Stimulated activated CD8-positive, alpha-beta memory T cell treated with anti-CD3 and anti-CD28 coated beads, Interleukin-7, amount 100 ng/mL, for 24 hours (primary cell): ENCODE data around the gene PCDHB16.
"Not testable (repeated sequence)": the region's sequence is repeated elsewhere in the genome, so short reads cannot be mapped to it uniquely, and the experiment has no call there.

Source experiments
- DNase-seq: peaks from one replicate; pipeline ENCODE4 v3.0.0-alpha.2; 2020; ENCODE audit warnings: low read depth

Gene PCDHB16

DNA sequence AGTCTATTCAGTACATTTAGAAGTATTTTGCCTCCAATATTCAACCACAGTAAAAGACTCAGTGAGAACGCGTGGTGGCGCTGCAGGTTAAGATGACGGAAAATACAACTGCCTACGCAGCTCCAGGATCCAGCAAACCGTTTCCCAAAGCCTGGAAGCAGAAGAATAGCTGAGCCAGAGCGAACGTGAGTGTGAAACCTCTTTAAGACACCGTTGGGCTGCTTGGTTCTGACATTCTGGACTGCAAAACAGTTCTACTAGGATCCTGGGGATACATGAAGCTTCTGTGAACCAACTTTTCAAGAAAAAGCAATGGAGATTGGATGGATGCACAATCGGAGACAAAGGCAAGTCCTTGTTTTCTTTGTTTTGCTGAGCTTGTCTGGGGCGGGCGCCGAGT lies at the start of gene PCDHB16:
TSS of gene PCDHB16 (plus strand) at position 140 of the 400 bp plus-strand sequence. CDS start at position 313, 173 bp downstream.
- no peak for DNase-seq

DNA sequence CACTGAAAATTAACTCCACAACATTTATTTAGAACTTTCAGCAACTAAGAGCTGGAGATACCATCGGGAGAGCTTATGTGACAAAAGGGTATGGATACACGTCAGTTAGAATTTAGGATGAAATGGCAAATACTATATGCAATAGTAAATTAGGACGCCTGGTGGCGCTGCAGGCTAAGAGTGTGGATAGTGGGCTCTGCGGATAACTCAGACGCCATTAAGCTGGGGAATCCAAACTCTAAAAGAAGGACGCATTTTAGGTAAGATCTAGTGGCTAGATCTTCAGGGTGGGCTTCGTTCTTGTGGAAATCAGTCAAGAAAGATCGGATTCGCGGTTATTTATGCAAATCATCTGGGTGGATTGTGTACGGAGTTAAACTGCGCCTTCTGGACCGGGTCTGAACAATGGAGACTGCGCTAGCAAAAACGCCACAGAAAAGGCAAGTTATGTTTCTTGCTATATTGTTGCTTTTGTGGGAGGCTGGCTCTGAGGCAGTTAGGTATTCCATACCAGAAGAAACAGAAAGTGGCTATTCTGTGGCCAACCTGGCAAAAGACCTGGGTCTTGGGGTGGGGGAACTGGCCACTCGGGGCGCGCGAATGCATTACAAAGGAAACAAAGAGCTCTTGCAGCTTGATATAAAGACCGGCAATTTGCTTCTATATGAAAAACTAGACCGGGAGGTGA lies 47.0 kb upstream of the PCDHB16 start, which contains the start of gene PCDHB5:
TSS of gene PCDHB5 (plus strand) at position 177 of the 688 bp plus-strand sequence. CDS start at position 406, 229 bp downstream.
- DNase-seq: no peak

DNA sequence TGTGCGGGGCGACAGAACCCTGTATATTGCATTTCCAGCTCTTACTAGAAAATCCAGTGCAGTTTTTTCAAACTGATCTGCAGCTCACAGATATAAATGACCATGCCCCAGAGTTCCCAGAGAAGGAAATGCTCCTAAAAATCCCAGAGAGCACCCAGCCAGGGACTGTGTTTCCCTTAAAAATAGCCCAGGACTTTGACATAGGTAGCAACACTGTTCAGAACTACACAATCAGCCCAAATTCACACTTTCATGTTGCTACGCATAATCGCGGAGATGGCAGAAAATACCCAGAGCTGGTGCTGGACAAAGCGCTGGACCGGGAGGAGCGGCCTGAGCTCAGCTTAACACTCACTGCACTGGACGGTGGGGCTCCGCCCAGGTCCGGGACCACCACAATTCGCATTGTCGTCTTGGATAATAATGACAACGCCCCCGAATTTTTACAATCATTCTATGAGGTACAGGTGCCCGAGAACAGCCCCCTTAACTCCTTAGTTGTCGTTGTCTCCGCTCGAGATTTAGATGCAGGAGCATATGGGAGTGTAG lies 46.4 kb upstream of the PCDHB16 start:
- no peak for DNase-seq

DNA sequence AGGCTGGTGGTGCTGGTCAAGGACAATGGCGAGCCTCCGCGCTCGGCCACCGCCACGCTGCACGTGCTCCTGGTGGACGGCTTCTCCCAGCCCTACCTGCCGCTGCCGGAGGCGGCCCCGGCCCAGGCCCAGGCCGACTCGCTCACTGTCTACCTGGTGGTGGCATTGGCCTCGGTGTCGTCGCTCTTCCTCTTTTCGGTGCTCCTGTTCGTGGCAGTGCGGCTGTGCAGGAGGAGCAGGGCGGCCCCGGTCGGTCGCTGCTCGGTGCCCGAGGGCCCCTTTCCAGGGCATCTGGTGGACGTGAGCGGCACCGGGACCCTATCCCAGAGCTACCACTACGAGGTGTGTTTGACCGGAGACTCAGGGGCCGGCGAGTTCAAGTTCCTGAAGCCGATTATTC lies 44.8 kb upstream of the PCDHB16 start:
- DNase-seq: not testable (repeated sequence)

DNA sequence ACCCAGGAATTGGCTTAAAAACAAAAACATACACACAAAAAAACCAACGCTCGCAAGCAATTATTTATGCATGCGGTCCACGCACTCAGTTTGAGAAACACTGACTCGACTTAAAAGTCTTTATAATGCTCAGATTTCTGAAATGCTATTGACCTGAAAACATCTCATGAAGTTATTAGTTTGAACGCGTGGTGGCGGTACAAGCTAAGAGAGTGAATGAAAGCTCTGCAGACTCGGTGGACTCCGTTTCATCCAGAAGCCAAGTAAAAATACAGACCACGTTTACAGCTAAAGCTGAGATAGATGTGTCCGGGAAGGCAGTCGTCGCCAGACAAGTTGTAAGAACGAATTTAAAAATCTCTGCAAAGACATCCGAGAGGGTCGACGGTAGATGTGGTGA lies 32.4 kb upstream of the PCDHB16 start, which contains the start of gene PCDHB6:
TSS of gene PCDHB6 (plus strand) at position 246 of the 400 bp plus-strand sequence. CDS start 201 bp downstream, outside the sequence.
- no peak for DNase-seq

DNA sequence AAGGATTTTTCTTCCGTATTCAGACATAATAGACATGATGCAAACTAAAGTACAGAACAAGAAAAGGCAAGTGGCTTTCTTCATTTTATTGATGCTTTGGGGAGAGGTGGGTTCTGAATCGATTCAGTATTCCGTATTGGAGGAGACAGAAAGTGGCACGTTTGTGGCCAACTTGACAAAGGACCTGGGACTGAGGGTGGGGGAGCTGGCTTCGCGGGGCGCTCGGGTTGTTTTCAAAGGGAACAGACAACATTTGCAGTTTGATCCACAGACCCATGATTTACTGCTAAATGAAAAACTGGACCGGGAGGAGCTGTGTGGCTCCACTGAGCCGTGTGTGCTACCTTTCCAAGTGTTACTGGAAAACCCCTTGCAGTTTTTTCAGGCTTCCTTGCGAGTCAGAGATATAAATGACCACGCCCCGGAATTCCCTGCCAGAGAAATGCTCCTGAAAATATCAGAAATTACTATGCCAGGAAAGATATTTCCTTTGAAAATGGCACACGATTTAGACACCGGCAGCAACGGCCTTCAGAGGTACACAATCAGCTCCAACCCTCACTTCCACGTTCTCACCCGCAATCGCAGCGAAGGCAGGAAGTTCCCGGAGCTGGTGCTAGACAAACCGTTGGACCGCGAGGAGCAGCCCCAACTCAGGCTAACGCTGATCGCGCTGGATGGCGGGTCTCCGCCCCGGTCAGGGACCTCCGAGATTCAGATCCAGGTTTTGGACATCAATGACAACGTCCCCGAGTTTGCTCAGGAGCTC lies 31.8 kb upstream of the PCDHB16 start:
- DNase-seq: no peak

DNA sequence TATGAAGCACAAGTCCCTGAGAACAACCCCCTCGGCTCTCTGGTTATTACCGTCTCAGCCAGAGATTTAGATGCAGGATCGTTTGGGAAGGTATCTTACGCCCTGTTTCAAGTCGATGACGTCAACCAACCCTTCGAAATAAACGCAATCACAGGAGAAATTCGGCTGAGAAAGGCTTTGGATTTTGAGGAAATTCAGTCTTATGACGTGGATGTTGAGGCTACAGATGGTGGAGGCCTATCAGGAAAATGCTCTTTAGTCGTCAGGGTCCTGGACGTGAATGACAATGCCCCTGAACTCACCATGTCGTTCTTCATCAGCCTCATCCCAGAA lies 31.2 kb upstream of the PCDHB16 start:
- DNase-seq: no peak

DNA sequence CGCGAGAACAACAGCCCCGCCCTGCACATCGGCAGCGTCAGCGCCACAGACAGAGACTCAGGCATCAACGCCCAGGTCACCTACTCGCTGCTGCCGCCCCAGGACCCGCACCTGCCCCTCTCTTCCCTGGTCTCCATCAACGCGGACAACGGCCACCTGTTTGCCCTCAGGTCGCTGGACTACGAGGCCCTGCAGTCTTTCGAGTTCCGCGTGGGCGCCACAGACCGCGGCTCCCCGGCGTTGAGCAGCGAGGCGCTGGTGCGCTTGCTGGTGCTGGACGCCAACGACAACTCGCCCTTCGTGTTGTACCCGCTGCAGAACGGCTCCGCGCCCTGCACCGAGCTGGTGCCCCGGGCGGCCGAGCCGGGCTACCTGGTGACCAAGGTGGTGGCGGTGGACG lies 30.6 kb upstream of the PCDHB16 start:
- DNase-seq: not testable (repeated sequence)

DNA sequence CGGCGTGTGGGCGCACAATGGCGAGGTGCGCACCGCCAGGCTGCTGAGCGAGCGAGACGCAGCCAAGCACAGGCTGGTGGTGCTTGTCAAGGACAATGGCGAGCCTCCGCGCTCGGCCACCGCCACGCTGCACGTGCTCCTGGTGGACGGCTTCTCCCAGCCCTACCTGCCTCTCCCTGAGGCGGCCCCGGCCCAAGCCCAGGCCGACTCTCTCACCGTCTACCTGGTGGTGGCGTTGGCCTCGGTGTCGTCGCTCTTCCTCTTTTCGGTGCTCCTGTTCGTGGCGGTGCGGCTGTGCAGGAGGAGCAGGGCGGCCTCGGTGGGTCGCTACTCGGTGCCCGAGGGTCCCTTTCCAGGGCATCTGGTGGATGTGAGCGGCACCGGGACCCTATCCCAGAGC lies 30.1 kb upstream of the PCDHB16 start:
- DNase-seq: not testable (repeated sequence)

DNA sequence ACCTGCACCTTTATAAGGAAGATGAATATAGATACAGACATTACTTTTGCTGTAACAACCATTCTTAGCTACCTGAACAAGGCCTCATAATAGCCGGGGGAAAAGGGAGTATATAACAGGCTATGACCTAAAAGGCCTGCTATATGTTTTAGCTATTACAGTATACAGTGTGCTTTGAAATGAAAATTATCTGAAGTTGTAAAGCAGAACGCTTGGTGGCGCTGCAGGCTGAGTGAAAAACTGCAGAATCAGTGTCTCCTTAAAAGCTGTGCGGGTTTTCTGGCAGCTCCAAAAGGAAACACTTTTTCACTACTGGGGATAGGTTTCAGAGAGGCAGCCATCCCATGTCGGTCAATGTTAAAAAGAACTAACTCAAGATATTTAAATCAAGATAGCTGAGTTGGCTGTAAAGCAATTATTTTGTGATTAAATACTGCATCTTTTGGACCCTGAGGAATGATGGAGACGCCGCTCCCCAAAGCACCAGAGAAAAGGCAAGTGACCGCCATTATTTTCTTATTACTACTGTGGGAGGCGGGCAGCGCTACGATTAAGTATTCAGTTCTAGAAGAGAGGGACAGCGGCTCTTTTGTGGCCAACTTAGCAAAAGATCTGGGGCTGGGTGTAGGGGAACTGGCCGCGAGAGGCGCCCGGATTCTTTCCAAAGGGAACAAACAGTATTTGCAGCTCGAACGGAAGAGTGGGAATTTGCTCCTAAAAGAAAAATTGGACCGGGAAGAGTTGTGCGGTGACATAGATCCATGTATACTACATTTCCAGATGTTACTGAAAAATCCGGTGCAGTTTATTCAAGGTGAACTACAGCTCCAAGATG lies 26.4 kb upstream of the PCDHB16 start:
- no peak for DNase-seq

DNA sequence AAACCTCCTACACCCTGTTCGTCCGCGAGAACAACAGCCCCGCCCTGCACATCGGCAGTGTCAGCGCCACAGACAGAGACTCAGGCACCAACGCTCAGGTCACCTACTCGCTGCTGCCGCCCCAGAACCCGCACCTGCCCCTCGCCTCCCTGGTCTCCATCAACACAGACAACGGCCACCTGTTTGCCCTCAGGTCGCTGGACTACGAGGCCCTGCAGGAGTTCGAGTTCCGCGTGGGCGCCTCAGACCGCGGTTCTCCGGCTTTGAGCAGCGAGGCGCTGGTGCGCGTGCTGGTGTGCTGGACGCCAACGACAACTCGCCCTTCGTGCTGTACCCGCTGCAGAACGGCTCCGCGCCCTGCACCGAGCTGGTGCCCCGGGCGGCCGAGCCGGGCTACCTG lies 24.8 kb upstream of the PCDHB16 start:
- DNase-seq: not testable (repeated sequence)

DNA sequence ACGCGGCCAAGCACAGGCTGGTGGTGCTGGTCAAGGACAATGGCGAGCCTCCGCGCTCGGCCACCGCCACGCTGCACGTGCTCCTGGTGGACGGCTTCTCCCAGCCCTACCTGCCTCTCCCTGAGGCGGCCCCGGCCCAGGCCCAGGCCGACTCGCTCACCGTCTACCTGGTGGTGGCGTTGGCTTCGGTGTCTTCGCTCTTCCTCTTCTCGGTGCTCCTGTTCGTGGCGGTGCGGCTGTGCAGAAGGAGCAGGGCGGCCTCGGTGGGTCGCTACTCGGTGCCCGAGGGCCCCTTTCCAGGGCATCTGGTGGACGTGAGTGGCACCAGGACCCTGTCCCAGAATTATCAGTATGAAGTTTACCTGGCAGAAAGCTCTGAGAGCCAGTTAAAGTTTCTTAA lies 24.3 kb upstream of the PCDHB16 start:
- not testable (repeated sequence) for DNase-seq

DNA sequence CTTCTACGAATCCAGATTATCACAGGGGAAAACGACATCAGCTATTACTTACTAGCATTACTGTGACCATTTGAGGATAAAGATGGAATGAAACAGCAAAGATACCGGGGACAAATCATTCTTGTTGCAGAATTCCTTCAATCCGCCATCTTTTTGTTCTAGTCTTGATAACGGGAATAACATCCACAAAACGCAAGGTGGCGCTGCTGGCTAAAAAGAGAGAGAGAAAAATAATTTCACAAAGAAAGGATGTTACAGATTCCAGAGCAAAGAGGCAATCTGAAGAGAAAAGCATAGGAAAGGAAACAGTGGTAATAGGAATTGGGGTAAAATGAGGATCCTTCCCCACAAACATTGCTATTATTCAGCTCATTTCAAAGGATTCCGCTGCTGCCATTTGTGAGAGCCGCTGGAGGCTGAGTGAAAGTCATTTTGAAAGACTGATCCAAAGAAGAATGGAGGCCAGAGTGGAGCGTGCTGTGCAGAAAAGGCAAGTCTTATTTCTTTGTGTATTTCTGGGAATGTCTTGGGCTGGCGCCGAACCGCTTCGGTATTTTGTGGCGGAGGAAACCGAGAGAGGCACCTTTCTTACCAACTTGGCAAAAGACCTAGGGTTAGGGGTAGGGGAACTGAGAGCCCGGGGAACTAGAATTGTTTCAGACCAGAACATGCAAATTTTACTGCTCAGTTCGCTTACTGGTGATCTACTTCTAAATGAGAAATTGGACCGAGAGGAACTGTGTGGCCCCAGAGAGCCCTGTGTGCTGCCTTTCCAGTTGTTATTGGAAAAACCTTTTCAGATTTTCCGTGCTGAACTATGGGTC lies 9.6 kb upstream of the PCDHB16 start, which contains the start of gene PCDHB7:
TSS of gene PCDHB7 (plus strand) at position 264 of the 824 bp plus-strand sequence. CDS start at position 456, 192 bp downstream.
- no peak for DNase-seq

DNA sequence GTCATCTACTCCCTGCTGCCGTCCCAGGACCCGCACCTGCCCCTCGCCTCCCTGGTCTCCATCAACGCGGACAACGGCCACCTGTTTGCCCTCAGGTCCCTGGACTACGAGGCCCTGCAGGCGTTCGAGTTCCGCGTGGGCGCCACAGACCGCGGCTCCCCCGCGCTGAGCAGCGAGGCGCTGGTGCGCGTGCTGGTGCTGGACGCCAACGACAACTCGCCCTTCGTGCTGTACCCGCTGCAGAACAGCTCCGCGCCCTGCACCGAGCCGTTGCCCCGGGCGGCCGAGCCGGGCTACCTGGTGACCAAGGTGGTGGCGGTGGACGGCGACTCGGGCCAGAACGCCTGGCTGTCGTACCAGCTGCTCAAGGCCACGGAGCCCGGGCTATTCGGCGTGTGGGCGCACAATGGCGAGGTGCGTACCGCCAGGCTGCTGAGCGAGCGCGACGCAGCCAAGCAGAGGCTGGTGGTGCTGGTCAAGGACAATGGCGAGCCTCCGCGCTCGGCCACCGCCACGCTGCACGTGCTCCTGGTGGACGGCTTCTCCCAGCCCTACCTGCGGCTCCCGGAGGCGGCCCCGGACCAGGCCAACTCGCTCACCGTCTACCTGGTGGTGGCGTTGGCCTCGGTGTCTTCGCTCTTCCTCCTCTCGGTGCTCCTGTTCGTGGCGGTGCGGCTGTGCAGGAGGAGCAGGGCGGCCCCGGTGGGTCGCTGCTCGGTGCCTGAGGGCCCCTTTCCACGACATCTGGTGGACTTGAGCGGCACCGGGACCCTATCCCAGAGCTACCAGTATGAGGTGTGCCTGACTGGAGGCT lies 7.7 kb upstream of the PCDHB16 start:
- DNase-seq: not testable (repeated sequence)

DNA sequence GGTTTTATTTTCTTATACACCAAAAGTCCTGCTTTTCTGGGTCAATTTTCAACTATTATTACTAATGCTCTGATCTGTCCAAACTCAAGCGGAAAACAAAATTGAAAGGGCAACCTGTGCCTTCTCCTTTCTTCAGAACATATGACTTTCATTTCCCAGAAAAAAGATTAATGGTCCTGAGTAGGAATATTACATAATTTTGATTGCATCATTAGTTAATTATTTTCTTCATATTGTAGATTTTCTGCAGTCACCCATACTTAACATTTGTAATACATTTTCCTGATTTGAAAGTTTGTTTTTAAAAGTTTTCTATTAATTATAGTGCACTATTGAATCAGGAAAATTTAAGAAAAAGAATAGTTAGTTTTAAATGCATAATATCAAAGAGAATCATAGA lies 6.3 kb upstream of the PCDHB16 start:
- no peak for DNase-seq

DNA sequence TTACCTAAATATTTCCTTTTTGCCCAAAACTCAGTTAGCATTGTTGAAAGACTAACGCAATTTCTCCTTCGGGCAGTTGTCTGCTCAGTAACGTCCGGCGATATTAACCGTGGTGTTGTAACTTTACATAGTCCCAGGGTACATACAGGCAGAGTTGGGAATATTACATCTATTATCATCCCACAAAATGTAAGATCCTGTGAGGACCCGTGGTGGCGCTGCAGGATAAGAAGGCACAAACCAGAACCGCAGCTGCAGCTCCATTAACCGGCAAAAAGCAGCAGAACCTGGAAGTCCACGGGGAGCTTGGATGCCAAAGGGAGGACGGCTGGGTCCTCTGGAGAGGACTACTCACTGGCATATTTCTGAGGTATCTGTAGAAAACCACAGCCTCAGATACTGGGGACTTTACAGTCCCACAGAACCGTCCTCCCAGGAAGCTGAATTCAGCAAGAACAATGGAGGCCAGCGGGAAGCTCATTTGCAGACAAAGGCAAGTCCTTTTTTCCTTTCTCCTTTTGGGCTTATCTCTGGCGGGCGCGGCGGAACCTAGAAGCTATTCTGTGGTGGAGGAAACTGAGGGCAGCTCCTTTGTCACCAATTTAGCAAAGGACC lies 4.5 kb upstream of the PCDHB16 start, which contains the start of gene PCDHB8:
TSS of gene PCDHB8 (plus strand) at position 214 of the 615 bp plus-strand sequence. CDS start at position 459, 245 bp downstream.
- not testable (repeated sequence) for DNase-seq

DNA sequence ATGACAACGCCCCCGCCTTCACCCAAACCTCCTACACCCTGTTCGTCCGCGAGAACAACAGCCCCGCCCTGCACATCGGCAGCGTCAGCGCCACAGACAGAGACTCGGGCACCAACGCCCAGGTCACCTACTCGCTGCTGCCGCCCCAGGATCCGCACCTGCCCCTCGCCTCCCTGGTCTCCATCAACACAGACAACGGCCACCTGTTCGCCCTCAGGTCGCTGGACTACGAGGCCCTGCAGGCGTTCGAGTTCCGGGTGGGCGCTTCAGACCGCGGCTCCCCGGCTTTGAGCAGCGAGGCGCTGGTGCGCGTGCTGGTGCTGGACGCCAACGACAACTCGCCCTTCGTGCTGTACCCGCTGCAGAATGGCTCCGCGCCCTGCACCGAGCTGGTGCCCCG lies 2.8 kb upstream of the PCDHB16 start:
- DNase-seq: not testable (repeated sequence)

DNA sequence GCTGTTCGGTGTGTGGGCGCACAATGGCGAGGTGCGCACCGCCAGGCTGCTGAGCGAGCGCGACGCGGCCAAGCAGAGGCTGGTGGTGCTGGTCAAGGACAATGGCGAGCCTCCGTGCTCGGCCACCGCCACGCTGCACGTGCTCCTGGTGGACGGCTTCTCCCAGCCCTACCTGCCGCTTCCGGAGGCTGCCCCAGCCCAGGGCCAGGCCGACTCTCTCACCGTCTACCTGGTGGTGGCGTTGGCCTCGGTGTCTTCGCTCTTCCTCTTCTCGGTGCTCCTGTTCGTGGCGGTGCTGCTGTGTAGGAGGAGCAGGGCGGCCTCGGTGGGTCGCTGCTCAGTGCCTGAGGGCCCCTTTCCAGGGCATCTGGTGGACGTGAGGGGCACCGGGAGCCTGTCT lies 2.3 kb upstream of the PCDHB16 start:
- not testable (repeated sequence) for DNase-seq

DNA sequence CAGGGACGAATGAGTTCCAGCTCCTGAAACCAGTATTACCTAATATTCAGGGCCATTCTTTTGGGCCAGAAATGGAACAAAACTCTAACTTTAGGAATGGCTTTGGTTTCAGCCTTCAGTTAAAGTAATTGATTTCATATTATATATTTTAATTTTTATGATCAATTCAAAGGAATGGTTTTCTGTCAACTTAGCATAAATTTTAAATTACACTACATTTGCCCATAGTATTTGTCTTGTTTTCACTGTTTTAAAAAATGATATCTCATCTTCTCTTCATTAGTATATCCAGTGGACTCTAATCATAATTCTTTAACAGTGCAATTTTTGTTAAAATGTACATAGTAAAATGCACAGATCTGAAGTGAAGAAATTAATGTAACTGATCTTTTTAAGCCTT lies 1.9 kb upstream of the PCDHB16 start:
- DNase-seq: no peak
